ENCODE results near the gene KAZALD1.

Gene KAZALD1

GRCh38 chr10:101060036-101060950 lies 1.5 kb upstream of the KAZALD1 start:
- Histone ChIP-seq H3K9me2 (ENCODE audit: low read depth, low read length) (no peaks in the 10 kb centered on the region), H3K27ac (ENCODE audit: low read depth, low read length, poor library complexity, severe bottlenecking) (peak overlapping the region; percentile 89), H4K20me1 (ENCODE audit: insufficient read depth, low read length) (no peaks in the 10 kb centered on the region), H3K27me3 (ENCODE audit: insufficient read depth, low read length) (no peaks in the 10 kb centered on the region), H3K79me2 (ENCODE audit: insufficient read depth, low read length) (0 out of 2 replicates have a peak, but pooled peaks cover 3% of the 10 kb centered on the region), H3F3A (ENCODE audit: insufficient read depth, low read length) (no peaks in the 10 kb centered on the region), H3K4me2 (ENCODE audit: low read length) (peak overlapping the region; percentile 93), H3K9ac (ENCODE audit: low read length) (peak overlapping the region; percentile 100), H2AFZ (ENCODE audit: low read length) (peak overlapping the region; percentile 85; the same call in 1 of the 2 replicates), H3K9me3 (ENCODE audit: low read length) (no peaks in the 10 kb centered on the region), H3K36me3 (ENCODE audit: insufficient read depth, low read length) (no peaks in the 10 kb centered on the region; the same call in 1 of the 2 replicates), H3K4me3 (ENCODE audit: low read depth, low read length, poor library complexity, severe bottlenecking) (peak overlapping the region; percentile 100), H3K4me1 (ENCODE audit: insufficient read depth, low read length, severe bottlenecking) (peaks cover 32% of the 10 kb centered on the region)
- TF ChIP-seq CTCF (IDR thresholded peaks at IDR 0.05; ENCODE audit: low read length) (peak; percentile 75), EZH2 (IDR thresholded peaks at IDR 0.05; ENCODE audit: borderline replicate concordance, low read length) (no peak)

GRCh38 chr10:101060951-101061623 lies 702 bp upstream of the KAZALD1 start:
- no peak for TF ChIP-seq EZH2 (IDR thresholded peaks at IDR 0.05; ENCODE audit: borderline replicate concordance, low read length)
- Histone ChIP-seq H3K79me2 (ENCODE audit: insufficient read depth, low read length) (0 out of 2 replicates have a peak, but pooled peaks cover 3% of the 10 kb centered on the region), H3K9me2 (ENCODE audit: low read depth, low read length) (no peaks in the 10 kb centered on the region), H3K27me3 (ENCODE audit: insufficient read depth, low read length) (no peaks in the 10 kb centered on the region), H4K20me1 (ENCODE audit: insufficient read depth, low read length) (no peaks in the 10 kb centered on the region), H3K27ac (ENCODE audit: low read depth, low read length, poor library complexity, severe bottlenecking) (peak overlapping the region; percentile 89), H3K4me1 (ENCODE audit: insufficient read depth, low read length, severe bottlenecking) (peaks cover 32% of the 10 kb centered on the region), H3K36me3 (ENCODE audit: insufficient read depth, low read length) (no peaks in the 10 kb centered on the region; the same call in 1 of the 2 replicates), H3K9me3 (ENCODE audit: low read length) (no peaks in the 10 kb centered on the region), H3K4me2 (ENCODE audit: low read length) (peak overlapping the region; percentile 93), H3K4me3 (ENCODE audit: low read depth, low read length, poor library complexity, severe bottlenecking) (peak overlapping the region; percentile 100), H3F3A (ENCODE audit: insufficient read depth, low read length) (no peaks in the 10 kb centered on the region), H3K9ac (ENCODE audit: low read length) (peak overlapping the region; percentile 100), H2AFZ (ENCODE audit: low read length) (0 out of 2 replicates have a peak overlapping the region, but pooled peaks have one; percentile 85)

GRCh38 chr10:101062232-101063049 lies 652 bp downstream of the KAZALD1 start:
- Histone ChIP-seq H3K4me1 (ENCODE audit: insufficient read depth, low read length, severe bottlenecking) (peaks cover 43% of the 10 kb centered on the region), H3K36me3 (ENCODE audit: insufficient read depth, low read length) (no peaks in the 10 kb centered on the region), H2AFZ (ENCODE audit: low read length) (no peak overlapping the region), H3K27me3 (ENCODE audit: insufficient read depth, low read length) (no peaks in the 10 kb centered on the region), H3K27ac (ENCODE audit: low read depth, low read length, poor library complexity, severe bottlenecking) (peak overlapping the region; percentile 25), H3K4me2 (ENCODE audit: low read length) (peak overlapping the region; percentile 93; the same call in 1 of the 2 replicates), H3K9ac (ENCODE audit: low read length) (peak overlapping the region; percentile 22; the same call in 1 of the 2 replicates), H3F3A (ENCODE audit: insufficient read depth, low read length) (no peaks in the 10 kb centered on the region), H3K4me3 (ENCODE audit: low read depth, low read length, poor library complexity, severe bottlenecking) (peak overlapping the region; percentile 39), H3K79me2 (ENCODE audit: insufficient read depth, low read length) (0 out of 2 replicates have a peak, but pooled peaks cover 3% of the 10 kb centered on the region), H3K9me2 (ENCODE audit: low read depth, low read length) (no peaks in the 10 kb centered on the region), H4K20me1 (ENCODE audit: insufficient read depth, low read length) (no peaks in the 10 kb centered on the region), H3K9me3 (ENCODE audit: low read length) (no peaks in the 10 kb centered on the region)
- TF ChIP-seq EZH2 (IDR thresholded peaks at IDR 0.05; ENCODE audit: borderline replicate concordance, low read length) (no peak), CTCF (IDR thresholded peaks at IDR 0.05; ENCODE audit: low read length) (peak; percentile 52)

Data from OCI-LY1 (cell line).